Suppressor macrophage treated with lipopolysaccharide for 1 hour (primary cell): ENCODE results near the gene PURB.
"Not testable (repeated sequence)": the region's sequence is repeated elsewhere in the genome, so short reads cannot be mapped to it uniquely, and the experiment has no call there.

Source experiments
- DNase-seq, 3 donors: peaks; one replicate each; pipeline ENCODE4 v3.0.0-alpha.2; 2020 to 2022

PURB gene

GRCh38 chr7:44891372-44891771 lies 6.0 kb upstream of the PURB start:
- DNase-seq = no peak

GRCh38 chr7:44889086-44889781 lies 3.9 kb upstream of the PURB start:
- DNase-seq = no peak

GRCh38 chr7:44887293-44887692 lies 2.0 kb upstream of the PURB start:
- DNase-seq = peak; percentile 48 to 71 (median 57)

GRCh38 chr7:44884621-44885393 lies 523 bp downstream of the PURB start:
- DNase-seq = peak; percentile 49 to 76 (median 54)

GRCh38 chr7:44883961-44884620 lies 1.2 kb downstream of the PURB start:
- DNase-seq = peak in 1 of 3 donors; percentile 43

GRCh38 chr7:44882899-44883298 lies 2.4 kb downstream of the PURB start:
- no peak for DNase-seq

- peak in 2 of 3 donors; percentile 52 to 64 for DNase-seq
These were observed 3.7 kb downstream of the PURB start for GRCh38 chr7:44881610-44882009.

GRCh38 chr7:44881066-44881600 lies 4.2 kb downstream of the PURB start:
- peak in 1 of 3 donors; percentile 22 for DNase-seq

GRCh38 chr7:44880317-44881018 lies 4.9 kb downstream of the PURB start:
- DNase-seq = no peak

GRCh38 chr7:44876393-44876792 lies 8.9 kb downstream of the PURB start:
- DNase-seq = peak in 1 of 3 donors; percentile 12

- no peak for DNase-seq
These were observed 10.1 kb downstream of the PURB start for GRCh38 chr7:44875241-44875640.

GRCh38 chr7:44872787-44873186 lies 12.5 kb downstream of the PURB start:
- DNase-seq = no peak

GRCh38 chr7:44871918-44872317 lies 13.4 kb downstream of the PURB start:
- not testable (repeated sequence) for DNase-seq

- not testable (repeated sequence) for DNase-seq
These were observed 14.6 kb downstream of the PURB start for GRCh38 chr7:44870780-44871179.

GRCh38 chr7:44870336-44870735 lies 15.0 kb downstream of the PURB start:
- not testable (repeated sequence) for DNase-seq

- DNase-seq = peak; percentile 74 to 84 (median 81)
These were observed 18.0 kb downstream of the PURB start for GRCh38 chr7:44867073-44867995.

- not testable (repeated sequence) for DNase-seq
These were observed 23.4 kb downstream of the PURB start for GRCh38 chr7:44861949-44862348.

- peak in 2 of 3 donors; percentile 21 to 47 for DNase-seq
These were observed 27.2 kb downstream of the PURB start for GRCh38 chr7:44858161-44858560.

- peak; percentile 31 to 57 (median 50) for DNase-seq
These were observed 30.5 kb downstream of the PURB start for GRCh38 chr7:44854644-44855364.

- DNase-seq = no peak
These were observed 31.9 kb downstream of the PURB start for GRCh38 chr7:44853391-44853790.

- peak in 1 of 3 donors; percentile 22 for DNase-seq
These were observed 32.7 kb downstream of the PURB start for GRCh38 chr7:44852590-44852989.
